ENCODE data around the gene PITPNM1. TPM values are rescaled to one million over a fixed set of nuclear protein-coding genes. Genes with fewer than 3 reads are reported as not detected.
A peak's percentile ranks its signal among the peaks of the same experiment; 100 is the strongest.

Gene PITPNM1
- total RNA-seq, 5 donors from 2014 or later (not counting 1 experiment from before 2014, with no cell fraction given) = 74.2 to 167 (median 149) TPM

DNA sequence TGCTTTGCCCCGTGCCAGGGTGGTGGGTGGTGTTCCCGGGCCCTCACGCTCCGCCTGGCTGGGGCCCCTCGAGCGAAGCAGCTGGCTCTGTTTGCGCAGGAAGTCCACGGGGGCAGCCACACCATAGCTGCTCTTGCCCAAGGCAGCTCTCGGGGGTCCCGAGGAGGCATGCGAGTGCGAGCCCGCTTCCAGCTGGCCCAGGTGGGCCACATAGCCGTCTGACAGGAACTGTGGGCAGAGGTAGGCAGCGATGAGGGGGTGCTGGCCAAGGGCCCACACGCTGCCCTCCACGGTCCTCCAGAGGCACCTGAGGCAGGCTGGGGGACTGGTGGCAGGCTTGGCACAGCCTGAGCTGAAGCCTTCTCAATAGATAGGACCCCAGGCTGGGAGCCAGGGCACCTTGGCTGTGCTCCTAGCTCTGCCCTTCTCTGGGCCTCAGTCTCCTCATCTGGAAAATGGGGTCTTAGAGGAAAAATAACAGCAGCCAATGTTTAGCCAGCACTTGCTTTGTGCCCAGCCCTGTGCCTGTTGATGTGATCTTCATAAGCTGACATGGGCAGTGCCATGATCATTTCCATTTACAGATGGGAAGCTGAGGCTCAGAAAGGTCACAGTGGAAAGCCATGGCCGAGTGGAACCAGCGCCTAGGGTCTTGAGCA lies 13.0 kb downstream of the PITPNM1 start:
- Histone ChIP-seq H3K4me3 (ENCODE audit: control insufficient read depth in 1 of 2, extremely low read depth in 1 of 2, low read length in 1 of 2) (no peak overlapping the region), H3K9me3 (no peaks in the 10 kb centered on the region), H3K36me3 (ENCODE audit: control insufficient read depth in 2 of 2, extremely low read depth in 1 of 2, insufficient read depth in 1 of 2, low read length in 1 of 2) (peaks cover 35 to 96% of the 10 kb centered on the region in 2 donors), H3K4me1 (ENCODE audit: control insufficient read depth in 1 of 2, extremely low read depth in 1 of 2, insufficient read depth in 2 of 2, low read length in 2 of 2) (peaks cover 0 to 39% of the 10 kb centered on the region in 2 experiments), H3K27me3 (replicated peaks in 1 of 2; ENCODE audit: control insufficient read depth in 2 of 2, extremely low read depth in 1 of 2, insufficient read depth in 2 of 2, low read length in 1 of 2) (no peaks in the 10 kb centered on the region), H3K27ac (ENCODE audit: low read length) (no peak overlapping the region)
- Mint-ChIP-seq H3K36me3 (peaks cover 17% of the 10 kb centered on the region), H3K27ac (no peak overlapping the region), H3K4me1 (peaks cover 21 to 24% (median 22%) of the 10 kb centered on the region in 3 donors), H3K9me3 (no peaks in the 10 kb centered on the region), H3K4me3 (no peak overlapping the region), H3K27me3 (no peaks in the 10 kb centered on the region)
- 87% methylated on average over 19 of the region's 19 CpGs for WGBS (ENCODE audit: insufficient coverage)
- DNase-seq = no peak
- ChIA-PET POLR2A (no interaction called here), CTCF (no interaction called here)
- ATAC-seq (replicated peaks in 1 of 4) = peak in 1 of 4 experiments; percentile 4

DNA sequence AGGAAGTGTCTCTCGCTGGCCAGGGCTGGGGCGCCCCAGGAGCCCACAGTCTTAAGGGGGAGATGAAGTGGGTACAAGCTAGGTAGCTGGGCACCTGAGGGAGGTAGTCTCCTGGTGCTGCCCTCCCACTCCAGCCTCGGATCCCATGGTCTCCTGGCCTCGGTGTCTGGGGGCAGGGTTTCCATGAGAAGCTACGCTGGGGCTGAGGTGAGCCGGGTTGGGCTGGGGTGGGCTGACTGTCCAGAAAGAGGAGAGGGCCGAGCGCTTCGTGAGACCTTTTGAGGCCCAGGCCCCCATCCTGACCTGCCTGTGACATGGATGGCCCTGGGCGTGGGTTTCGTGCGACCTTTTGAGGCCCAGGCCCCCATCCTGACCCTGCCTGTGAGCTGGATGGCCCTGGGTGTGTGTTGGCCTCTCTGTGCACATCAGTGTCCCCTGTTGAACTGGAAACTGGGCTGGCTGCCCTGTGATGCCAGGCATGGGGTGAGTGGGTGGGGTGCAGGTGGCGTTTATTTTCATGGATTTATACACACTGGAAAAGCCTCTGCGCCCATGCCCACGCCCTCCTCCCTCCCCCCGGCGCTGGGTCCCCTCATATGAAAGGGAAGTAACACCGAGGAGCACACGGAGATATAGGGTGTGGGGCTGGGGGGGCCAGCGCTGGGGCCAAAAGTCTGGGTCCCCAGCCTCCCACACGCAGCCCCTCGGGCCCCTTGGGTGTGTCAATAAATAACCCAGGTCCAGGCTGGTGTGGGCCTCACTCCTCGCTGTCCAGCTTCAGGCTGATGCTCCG lies 13.7 kb downstream of the PITPNM1 start:
- ChIA-PET POLR2A (no interaction called here), CTCF (no interaction called here)
- Histone ChIP-seq H3K4me3 (ENCODE audit: control insufficient read depth in 1 of 2, extremely low read depth in 1 of 2, low read length in 1 of 2) (no peak overlapping the region), H3K9me3 (no peaks in the 10 kb centered on the region), H3K27me3 (replicated peaks in 1 of 2; ENCODE audit: control insufficient read depth in 2 of 2, extremely low read depth in 1 of 2, insufficient read depth in 2 of 2, low read length in 1 of 2) (no peaks in the 10 kb centered on the region), H3K36me3 (ENCODE audit: control insufficient read depth in 2 of 2, extremely low read depth in 1 of 2, insufficient read depth in 1 of 2, low read length in 1 of 2) (peaks cover 39 to 96% of the 10 kb centered on the region in 2 donors), H3K27ac (ENCODE audit: low read length) (no peak overlapping the region), H3K4me1 (ENCODE audit: control insufficient read depth in 1 of 2, extremely low read depth in 1 of 2, insufficient read depth in 2 of 2, low read length in 2 of 2) (peaks cover 5 to 46% of the 10 kb centered on the region in 2 experiments)
- Mint-ChIP-seq H3K9me3 (no peaks in the 10 kb centered on the region), H3K4me3 (no peak overlapping the region), H3K27me3 (no peaks in the 10 kb centered on the region), H3K4me1 (peaks cover 24 to 31% (median 30%) of the 10 kb centered on the region in 3 donors), H3K27ac (peak overlapping the region in 1 of 2 donors; percentile 64), H3K36me3 (peaks cover 17% of the 10 kb centered on the region)
- ATAC-seq (replicated peaks in 1 of 4) (no peak), DNase-seq (no peak)
- whole genome bisulfite sequencing (ENCODE audit: insufficient coverage) = 87% methylated on average over 18 of the region's 24 CpGs

DNA sequence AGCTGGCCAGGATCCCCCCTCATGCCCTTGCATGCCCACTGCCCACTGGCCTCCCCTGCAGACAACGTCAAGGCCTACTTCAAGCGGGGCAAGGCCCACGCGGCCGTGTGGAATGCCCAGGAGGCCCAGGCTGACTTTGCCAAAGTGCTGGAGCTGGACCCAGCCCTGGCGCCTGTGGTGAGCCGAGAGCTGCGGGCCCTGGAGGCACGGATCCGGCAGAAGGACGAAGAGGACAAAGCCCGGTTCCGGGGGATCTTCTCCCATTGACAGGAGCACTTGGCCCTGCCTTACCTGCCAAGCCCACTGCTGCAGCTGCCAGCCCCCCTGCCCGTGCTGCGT lies 14.5 kb downstream of the PITPNM1 start:
- WGBS (ENCODE audit: insufficient coverage) = 92% methylated on average over 13 of the region's 15 CpGs
- no peak overlapping the region for H3K4me3 ChIP-seq (ENCODE audit: control insufficient read depth in 1 of 2, extremely low read depth in 1 of 2, low read length in 1 of 2)
- H3K27me3 ChIP-seq (replicated peaks in 1 of 2; ENCODE audit: control insufficient read depth in 2 of 2, extremely low read depth in 1 of 2, insufficient read depth in 2 of 2, low read length in 1 of 2) = no peaks in the 10 kb centered on the region
- CTCF ChIA-PET = no interaction called here
- Mint-ChIP-seq H3K36me3 (peaks cover 18% of the 10 kb centered on the region), H3K27me3 (no peaks in the 10 kb centered on the region), H3K27ac (no peak overlapping the region), H3K9me3 (no peaks in the 10 kb centered on the region), H3K4me1 (peaks cover 32 to 39% (median 37%) of the 10 kb centered on the region in 3 donors), H3K4me3 (no peak overlapping the region)
- ATAC-seq (replicated peaks in 1 of 4) (no peak), DNase-seq (no peak)
- no peaks in the 10 kb centered on the region for H3K9me3 ChIP-seq
- no peak overlapping the region for H3K27ac ChIP-seq (ENCODE audit: low read length)
- POLR2A ChIA-PET = no interaction called here
- peaks cover 31 to 89% of the 10 kb centered on the region in 2 donors for H3K36me3 ChIP-seq (ENCODE audit: control insufficient read depth in 2 of 2, extremely low read depth in 1 of 2, insufficient read depth in 1 of 2, low read length in 1 of 2)
- peaks cover 9 to 54% of the 10 kb centered on the region in 2 experiments for H3K4me1 ChIP-seq (ENCODE audit: control insufficient read depth in 1 of 2, extremely low read depth in 1 of 2, insufficient read depth in 2 of 2, low read length in 2 of 2)

DNA sequence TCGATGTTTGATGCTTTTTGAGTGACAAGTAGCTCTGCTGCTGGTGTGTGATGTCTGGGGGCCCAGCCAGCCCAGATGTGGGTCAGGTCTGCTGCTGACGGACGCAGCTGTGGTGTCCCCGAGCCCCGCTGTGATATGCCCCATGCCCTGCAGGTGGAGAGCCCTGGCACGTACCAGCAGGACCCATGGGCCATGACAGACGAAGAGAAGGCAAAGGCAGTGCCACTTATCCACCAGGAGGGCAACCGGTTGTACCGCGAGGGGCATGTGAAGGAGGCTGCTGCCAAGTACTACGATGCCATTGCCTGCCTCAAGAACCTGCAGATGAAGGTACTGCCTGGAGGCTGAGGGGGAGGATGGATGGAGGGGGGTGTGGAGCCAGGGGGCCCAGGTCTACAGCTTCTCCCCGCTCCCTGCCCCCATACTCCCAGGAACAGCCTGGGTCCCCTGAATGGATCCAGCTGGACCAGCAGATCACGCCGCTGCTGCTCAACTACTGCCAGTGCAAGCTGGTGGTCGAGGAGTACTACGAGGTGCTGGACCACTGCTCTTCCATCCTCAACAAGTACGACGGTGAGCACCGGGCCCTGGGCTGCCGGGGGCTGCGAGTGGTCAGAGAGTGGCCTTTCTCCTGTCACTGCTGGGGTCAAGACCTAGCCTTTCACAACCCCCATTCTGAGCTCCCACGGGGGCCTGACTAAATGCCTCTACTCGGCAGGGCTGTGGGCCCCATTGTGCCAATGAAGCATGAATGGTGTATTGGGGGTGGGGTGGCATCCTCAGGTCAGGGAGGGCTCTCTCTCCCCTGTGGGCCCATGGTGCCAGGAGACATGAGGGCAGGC lies 15.1 kb downstream of the PITPNM1 start:
- WGBS (ENCODE audit: insufficient coverage) = 89% methylated on average over 19 of the region's 23 CpGs
- no peaks in the 10 kb centered on the region for H3K27me3 Mint-ChIP-seq
- H3K4me1 ChIP-seq (ENCODE audit: control insufficient read depth in 1 of 2, extremely low read depth in 1 of 2, insufficient read depth in 2 of 2, low read length in 2 of 2) = peaks cover 10 to 57% of the 10 kb centered on the region in 2 experiments
- ChIA-PET POLR2A (no interaction called here), CTCF (interaction anchor here in 1 of 2 donors (0.6 kb wide), 1 partner anchor 116 kb away, joined by 4 read pairs; no protein-coding TSS in a partner anchor)
- no peak overlapping the region for H3K4me3 Mint-ChIP-seq
- ATAC-seq (replicated peaks in 1 of 4) (no peak), DNase-seq (no peak)
- no peak overlapping the region for H3K27ac ChIP-seq (ENCODE audit: low read length)
- no peaks in the 10 kb centered on the region for H3K9me3 Mint-ChIP-seq
- no peaks in the 10 kb centered on the region for H3K9me3 ChIP-seq
- H3K4me1 Mint-ChIP-seq = peaks cover 37 to 43% (median 39%) of the 10 kb centered on the region in 3 donors
- H3K36me3 Mint-ChIP-seq = peaks cover 18% of the 10 kb centered on the region
- H3K27me3 ChIP-seq (replicated peaks in 1 of 2; ENCODE audit: control insufficient read depth in 2 of 2, extremely low read depth in 1 of 2, insufficient read depth in 2 of 2, low read length in 1 of 2) = no peaks in the 10 kb centered on the region
- peak overlapping the region; percentile 76 to 80 for H3K27ac Mint-ChIP-seq
- H3K36me3 ChIP-seq (ENCODE audit: control insufficient read depth in 2 of 2, extremely low read depth in 1 of 2, insufficient read depth in 1 of 2, low read length in 1 of 2) = peaks cover 27 to 84% of the 10 kb centered on the region in 2 donors
- no peak overlapping the region for H3K4me3 ChIP-seq (ENCODE audit: control insufficient read depth in 1 of 2, extremely low read depth in 1 of 2, low read length in 1 of 2)

DNA sequence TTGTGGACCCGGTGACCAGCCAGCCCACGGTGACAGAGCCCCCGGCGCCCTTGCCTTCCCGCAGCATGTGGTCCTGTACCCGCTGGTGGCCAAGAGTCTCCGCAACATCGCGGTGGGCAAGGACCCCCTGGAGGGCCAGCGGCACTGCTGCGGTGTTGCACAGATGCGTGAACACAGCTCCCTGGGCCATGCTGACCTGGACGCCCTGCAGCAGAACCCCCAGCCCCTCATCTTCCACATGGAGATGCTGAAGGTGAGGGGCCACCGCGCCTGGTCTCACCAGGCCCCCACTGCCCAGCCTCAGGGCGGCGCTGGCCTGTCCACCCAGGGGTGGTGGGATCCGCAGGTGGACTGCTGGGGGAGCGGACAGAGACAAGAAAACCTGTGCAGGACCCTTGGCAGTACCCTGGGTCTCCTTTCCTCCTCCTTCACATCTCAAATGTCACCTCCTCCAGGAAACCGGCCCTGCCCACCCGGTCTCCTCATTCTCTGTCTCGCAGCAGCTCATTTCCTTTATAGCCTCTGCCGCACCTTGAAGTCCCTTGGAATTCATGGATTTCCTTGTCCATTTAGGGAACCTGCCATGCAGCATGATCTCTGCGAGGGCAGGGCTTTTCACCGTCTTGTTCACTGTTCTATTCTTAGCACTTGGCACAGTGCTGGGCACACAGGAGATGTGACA lies 15.8 kb downstream of the PITPNM1 start:
- no peak for ATAC-seq (replicated peaks in 1 of 4)
- 92% methylated on average over 22 of the region's 25 CpGs for WGBS (ENCODE audit: insufficient coverage)
- H3K4me3 ChIP-seq (ENCODE audit: control insufficient read depth in 1 of 2, extremely low read depth in 1 of 2, low read length in 1 of 2) = no peak overlapping the region
- Mint-ChIP-seq H3K27me3 (no peaks in the 10 kb centered on the region), H3K4me3 (no peak overlapping the region), H3K36me3 (peaks cover 18% of the 10 kb centered on the region), H3K27ac (peak overlapping the region; percentile 76 to 80), H3K4me1 (peaks cover 44 to 51% (median 47%) of the 10 kb centered on the region in 3 donors), H3K9me3 (no peaks in the 10 kb centered on the region)
- peaks cover 23 to 77% of the 10 kb centered on the region in 2 donors for H3K36me3 ChIP-seq (ENCODE audit: control insufficient read depth in 2 of 2, extremely low read depth in 1 of 2, insufficient read depth in 1 of 2, low read length in 1 of 2)
- H3K9me3 ChIP-seq = no peaks in the 10 kb centered on the region
- ChIA-PET CTCF (no interaction called here), POLR2A (interaction anchor here in 1 of 2 donors (0.5 kb wide), 1 partner anchor 148 kb away, joined by 5 read pairs; no protein-coding TSS in a partner anchor)
- H3K27ac ChIP-seq (ENCODE audit: low read length) = peak overlapping the region; percentile 59
- no peaks in the 10 kb centered on the region for H3K27me3 ChIP-seq (replicated peaks in 1 of 2; ENCODE audit: control insufficient read depth in 2 of 2, extremely low read depth in 1 of 2, insufficient read depth in 2 of 2, low read length in 1 of 2)
- peaks cover 17 to 65% of the 10 kb centered on the region in 2 experiments for H3K4me1 ChIP-seq (ENCODE audit: control insufficient read depth in 1 of 2, extremely low read depth in 1 of 2, insufficient read depth in 2 of 2, low read length in 2 of 2)
- DNase-seq = no peak
